Heart left ventricle (tissue), 16 donors: ENCODE results near the gene KLRG1. TPM values are rescaled to one million over a fixed set of nuclear protein-coding genes. Genes with fewer than 3 reads are reported as not detected.
A peak's percentile ranks its signal among the peaks of the same experiment; 100 is the strongest.

Experiments
- ATAC-seq, 4 donors: fragments of 200-7000 bp; cut with Tn5 transposase; one replicate each; pipeline ENCODE4 v1.9.1; 2020 to 2022; ENCODE audit warnings: moderate library complexity in 4 of 4, mild to moderate bottlenecking in 3 of 4, moderate number of reproducible peaks in 1 of 4
- DNase-seq, 5 donors: peaks; one replicate each; pipeline ENCODE4 v3.0.0-alpha.2; 2020
- H3K27ac ChIP-seq, 12 donors: fragments of 200-600 bp; sonication (generic) in 4 of 12; one replicate each; pipeline versions ENCODE4 v1.5.0 to v1.8.0; 2016 to 2022; ENCODE audit warnings: mild to moderate bottlenecking in 2 of 12
- H3K27me3 ChIP-seq, 9 donors: fragments of 200-600 bp; sonication (generic) in 2 of 9; one replicate each; pipeline versions ENCODE4 v1.5.1 to v1.8.0; 2016 to 2022; ENCODE audit warnings: mild to moderate bottlenecking in 3 of 9
- H3K36me3 ChIP-seq, 9 donors: fragments of 200-600 bp; sonication (generic) in 2 of 9; one replicate each; pipeline versions ENCODE4 v1.5.0 to v1.8.0; 2018 to 2022; ENCODE audit warnings: mild to moderate bottlenecking in 2 of 9
- H3K4me1 ChIP-seq, 12 donors: fragments of 200-600 bp; sonication (generic) in 4 of 12; one replicate each; pipeline versions ENCODE4 v1.5.0 to v1.8.0; 2016 to 2022; ENCODE audit warnings: mild to moderate bottlenecking in 3 of 12
- H3K4me3 ChIP-seq, 12 donors: fragments of 200-600 bp; sonication (generic) in 4 of 12; one replicate each; pipeline versions ENCODE4 v1.5.0 to v1.8.0; 2017 to 2022; ENCODE audit warnings: mild to moderate bottlenecking in 9 of 12, moderate library complexity in 4 of 12
- H3K9me3 ChIP-seq, 12 donors: fragments of 200-600 bp; sonication (generic) in 4 of 12; one replicate each; pipeline versions ENCODE4 v1.5.0 to v1.8.0; 2016 to 2022; ENCODE audit warnings: mild to moderate bottlenecking in 1 of 12
- POLR2A ChIP-seq, 2 donors: fragments of 450-650 bp; IDR thresholded peaks; one replicate each; pipeline ENCODE4 v1.6.1; 2017; ENCODE audit warnings: antibody characterized with exemption in 2 of 2, mild to moderate bottlenecking in 2 of 2, moderate library complexity in 2 of 2
- WGBS, 4 donors: extraction: QIAGEN DNeasy Blood & Tissue Kit in 2 of 4; methylation state at CpG; one replicate each; pipeline versions ENCODE4 v1.1.5 to v1.1.7; 2013 to 2018; 5-methylcytosine and 5-hydroxymethylcytosine counted together
- intact Hi-C, 10 donors: fragments of 100-400 bp; cut with DNase I; formaldehyde crosslinking; loops; one replicate each; pipeline versions ENCODE4 v1.11.1 to v1.14.2; 2022
- polyA plus RNA-seq, 2 donors: library from polyadenylated mRNA; stranded (reverse); fragments of 200-250 nt; gene quantifications; one replicate each; pipeline ENCODE4 v1.2.3, GENCODE V29; 2013
- total RNA-seq, 9 donors: library from RNA; depleted of rRNA in 2 of 9; stranded (reverse); fragments of >200 nt in 2 of 9; fragmentation: NEBNext Ultra II Directional in 3 of 9; extraction: Animal tissue kit (Norgen Biotek cat#: 25700) in 3 of 9; gene quantifications; one replicate each; pipeline versions ENCODE4 v1.1.0 to v1.2.4, GENCODE V29; 2016 to 2023
- TF ChIP-seq, protein P1 (sequence below), 12 donors: fragments of 200-600 bp; sonication (generic) in 4 of 12; IDR thresholded peaks; one replicate each; pipeline versions ENCODE4 v1.5.0 to v1.8.0; 2018 to 2022; ENCODE audit warnings: antibody characterized with exemption in 12 of 12, mild to moderate bottlenecking in 5 of 12
- donor health status: ischemic (EF 13 %, LVEDD 7.1; RV severe dilation, severe dysfunction).
- donor health status: healthy with polysubstance abuse.
- donor health status: DM: no; HTN: yes; CAD: no.
- donor health status: DM: no; HTN: no; CAD: no.
- donor health status: ischemic (EF 25% LVEDD 6.9; RV normal size, moderate dysfunction).
- donor health status: ischemic (EF 25% LVEDD 5.7; RV mildly dilated, moderate dysfunction).
- donor health status: healthy.
- donor health status: DM: yes; HTN: yes; CAD: no.
- donor health status: ischemic (EF 35%, LVEDD 5.7; RV mildly dilated, moderate dysfunction).
- donor health status: nonischemic (EF 11% LVEDD 7.7; RV severe dilation, severe dysfunction).
- donor health status: DM: yes; HTN: yes; CAD: no.
- donor health status: PGD.
- donor health status: ischemic (EF 29% LVEDD 5.4; RV normal size, mild dysfunction).
- donor health status: nonischemic (EF 23%, LVEDD 6.1; RV moderate dilation, normal function).

Gene KLRG1
- total and polyA plus RNA-seq, 11 donors: 2.6 to 9.1 (median 4.1) TPM; not detected in 1

DNA sequence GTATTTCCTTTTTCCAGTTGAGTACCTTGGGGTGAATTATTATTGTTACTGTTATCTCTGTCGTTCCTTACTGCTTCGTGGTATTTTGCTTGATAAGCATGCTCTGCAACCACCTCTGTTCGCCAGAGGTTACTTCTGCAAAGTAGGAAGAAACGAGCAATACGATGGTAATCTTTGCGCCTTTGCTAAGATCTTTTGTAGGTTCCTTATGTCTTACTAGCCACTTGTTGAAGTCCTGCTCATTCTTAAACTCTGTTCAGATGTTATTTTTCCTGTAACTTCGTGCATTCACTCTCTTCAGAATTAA is 39.2 kb upstream of the KLRG1 start:
- H3K27ac ChIP-seq: peak overlapping the region; percentile 93 to 99 (median 98)
- H3K36me3 ChIP-seq: peaks cover 0 to 19% (median 11%) of the 10 kb centered on the region in 9 donors
- peaks cover 0 to 57% (median 20%) of the 10 kb centered on the region in 12 donors for H3K4me1 ChIP-seq
- TF ChIP-seq, protein P1, sequence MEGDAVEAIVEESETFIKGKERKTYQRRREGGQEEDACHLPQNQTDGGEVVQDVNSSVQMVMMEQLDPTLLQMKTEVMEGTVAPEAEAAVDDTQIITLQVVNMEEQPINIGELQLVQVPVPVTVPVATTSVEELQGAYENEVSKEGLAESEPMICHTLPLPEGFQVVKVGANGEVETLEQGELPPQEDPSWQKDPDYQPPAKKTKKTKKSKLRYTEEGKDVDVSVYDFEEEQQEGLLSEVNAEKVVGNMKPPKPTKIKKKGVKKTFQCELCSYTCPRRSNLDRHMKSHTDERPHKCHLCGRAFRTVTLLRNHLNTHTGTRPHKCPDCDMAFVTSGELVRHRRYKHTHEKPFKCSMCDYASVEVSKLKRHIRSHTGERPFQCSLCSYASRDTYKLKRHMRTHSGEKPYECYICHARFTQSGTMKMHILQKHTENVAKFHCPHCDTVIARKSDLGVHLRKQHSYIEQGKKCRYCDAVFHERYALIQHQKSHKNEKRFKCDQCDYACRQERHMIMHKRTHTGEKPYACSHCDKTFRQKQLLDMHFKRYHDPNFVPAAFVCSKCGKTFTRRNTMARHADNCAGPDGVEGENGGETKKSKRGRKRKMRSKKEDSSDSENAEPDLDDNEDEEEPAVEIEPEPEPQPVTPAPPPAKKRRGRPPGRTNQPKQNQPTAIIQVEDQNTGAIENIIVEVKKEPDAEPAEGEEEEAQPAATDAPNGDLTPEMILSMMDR (IDR thresholded peaks at IDR 0.05): peak in 2 of 12 donors; percentile 15 to 17
- TF ChIP-seq POLR2A (IDR thresholded peaks at IDR 0.05): no peak
- intact Hi-C loops: loop anchor here in 9 of 10 donors (1.0 to 5.0 kb wide), 8 partner anchors 35 to 91 kb away; partner anchors contain the start of gene PHC1 (in 1 of the 9)
- H3K9me3 ChIP-seq: peaks cover 0 to 9% (median 0%) of the 10 kb centered on the region in 12 donors
- H3K27me3 ChIP-seq: no peaks in the 10 kb centered on the region
- 0 to 2% (median 0%) methylated on average over 7 of the region's 7 CpGs for WGBS, 4 donors
- no peak for DNase-seq
- peak overlapping the region; percentile 52 to 96 (median 82) for H3K4me3 ChIP-seq
- ATAC-seq: no peak

GRCh38 chr12:8950702-8951478 is 38.5 kb upstream of the KLRG1 start:
- WGBS, 4 donors: 23 to 33% (median 26%) methylated on average over 9 of the region's 9 CpGs
- TF ChIP-seq, protein P1 (IDR thresholded peaks at IDR 0.05): peak in 1 of 12 donors; percentile 8
- TF ChIP-seq POLR2A (IDR thresholded peaks at IDR 0.05): no peak
- intact Hi-C loops: loop anchor here in 9 of 10 donors (1.0 to 5.0 kb wide), 8 partner anchors 36 to 90 kb away; partner anchors contain the start of gene PHC1 (in 1 of the 9)

GRCh38 chr12:8951744-8952143 is 37.6 kb upstream of the KLRG1 start:
- H3K27ac ChIP-seq: peak overlapping the region in 1 of 12 donors; percentile 98
- intact Hi-C loops: loop anchor here in 9 of 10 donors (2.0 to 5.0 kb wide), 7 partner anchors 37 to 89 kb away; partner anchors contain the start of gene PHC1 (in 1 of the 9)

More at GRCh38 chr12:8950702-8951478, 38.5 kb upstream of the KLRG1 start:
- DNase-seq (no peak), ATAC-seq (no peak)
- peaks cover 0 to 12% (median 5%) of the 10 kb centered on the region in 9 donors for H3K36me3 ChIP-seq
- H3K27ac ChIP-seq: peak overlapping the region in 11 of 12 donors; percentile 93 to 99 (median 97)
- peaks cover 0 to 9% (median 0%) of the 10 kb centered on the region in 12 donors for H3K9me3 ChIP-seq
- H3K4me1 ChIP-seq: peaks cover 0 to 57% (median 19%) of the 10 kb centered on the region in 12 donors
- peak overlapping the region; percentile 52 to 96 (median 82) for H3K4me3 ChIP-seq
- H3K27me3 ChIP-seq: no peaks in the 10 kb centered on the region

More at GRCh38 chr12:8951744-8952143, 37.6 kb upstream of the KLRG1 start:
- ATAC-seq (no peak), DNase-seq (no peak)
- peaks cover 0 to 9% (median 0%) of the 10 kb centered on the region in 12 donors for H3K9me3 ChIP-seq
- 61 to 92% (median 79%) methylated on average over 1 of the region's 1 CpG for WGBS, 4 donors
- peak overlapping the region in 2 of 12 donors; percentile 72 to 90 for H3K4me3 ChIP-seq
- TF ChIP-seq, protein P1 (IDR thresholded peaks at IDR 0.05): no peak
- no peak for TF ChIP-seq POLR2A (IDR thresholded peaks at IDR 0.05)
- no peaks in the 10 kb centered on the region for H3K27me3 ChIP-seq
- H3K4me1 ChIP-seq: peaks cover 0 to 49% (median 19%) of the 10 kb centered on the region in 12 donors
- H3K36me3 ChIP-seq: peaks cover 0 to 3% (median 0%) of the 10 kb centered on the region in 9 donors
